Fibroblast of lung (primary cell): ENCODE data around the gene FAM161B. TPM values are rescaled to one million over a fixed set of nuclear protein-coding genes. Genes with fewer than 3 reads are reported as not detected.

ENCODE experiments used
- DNase-seq, 2 donors: peaks; one replicate each; pipeline versions ENCODE4 v3.0.0 to v3.0.0-alpha.2; 2010; ENCODE audit warnings: low read depth in 2 of 2
- H2AFZ ChIP-seq: 2 replicates; pipeline ENCODE4 v1.5.1; 2012; ENCODE audit warnings: low read length, control low read depth, inconsistent platforms
- H3K27ac ChIP-seq: 2 replicates; pipeline ENCODE4 v1.5.1; 2011; ENCODE audit warnings: low read length, control low read depth; ENCODE audit not compliant: insufficient read depth
- H3K27me3 ChIP-seq: 2 replicates; pipeline ENCODE4 v1.5.1; 2011; ENCODE audit warnings: mild to moderate bottlenecking, low read length; ENCODE audit not compliant: control insufficient read depth, insufficient read depth
- H3K36me3 ChIP-seq: 2 replicates; pipeline ENCODE4 v1.5.1; 2011; ENCODE audit warnings: low read length; ENCODE audit not compliant: control insufficient read depth, insufficient read depth
- H3K4me1 ChIP-seq: 2 replicates; pipeline ENCODE4 v1.5.1; 2011; ENCODE audit warnings: low read length; ENCODE audit not compliant: control insufficient read depth, insufficient read depth; ENCODE audit errors: extremely low read depth
- H3K4me2 ChIP-seq: 2 replicates; pipeline ENCODE4 v1.5.1; 2011; ENCODE audit warnings: low read length, control low read depth; ENCODE audit not compliant: insufficient read depth; ENCODE audit errors: extremely low read depth
- H3K4me3 ChIP-seq, 4 experiments: fragments of 200-600 bp in 1 of 4; sonication (generic) in 1 of 4; replicated peaks in 1 of 4; 2 replicates each; pipeline ENCODE4 v1.5.1; 2011 to 2016; ENCODE audit warnings: low read length in 4 of 4, low read depth in 3 of 4, mild to moderate bottlenecking in 3 of 4, control low read depth in 2 of 4, inconsistent platforms in 1 of 4, mixed read lengths in 1 of 4; ENCODE audit not compliant: insufficient read depth in 1 of 4; ENCODE audit errors: control extremely low read depth in 1 of 4
- H3K79me2 ChIP-seq: 2 replicates; pipeline ENCODE4 v1.5.1; 2012; ENCODE audit warnings: mild to moderate bottlenecking, low read length, inconsistent platforms; ENCODE audit not compliant: control insufficient read depth, insufficient read depth
- H3K9ac ChIP-seq: 2 replicates; pipeline ENCODE4 v1.5.1; 2011; ENCODE audit warnings: mild to moderate bottlenecking, low read length, control low read depth; ENCODE audit not compliant: insufficient read depth
- H3K9me3 ChIP-seq: 2 replicates; pipeline ENCODE4 v1.5.1; 2012; ENCODE audit warnings: low read depth, low read length; ENCODE audit not compliant: control insufficient read depth, insufficient read depth
- H4K20me1 ChIP-seq: 2 replicates; pipeline ENCODE4 v1.5.1; 2011; ENCODE audit warnings: low read length; ENCODE audit not compliant: control insufficient read depth, insufficient read depth; ENCODE audit errors: extremely low read depth
- EZH2 ChIP-seq: IDR thresholded peaks from 2 replicates; pipeline ENCODE4 v1.5.1; 2012; ENCODE audit warnings: low read length, control low read depth, mild to moderate bottlenecking; ENCODE audit errors: missing control alignments
- polyA plus RNA-seq, 2 donors: library from polyadenylated mRNA; depleted of rRNA in 1 of 2; stranded (reverse) in 1 of 2; unstranded in 1 of 2; fragments of >200 nt; gene quantifications; 2 replicates each; pipeline ENCODE4 v1.2.1, GENCODE V29; 2011 to 2012; ENCODE audit warnings: missing spikeins in 1 of 2
- total RNA-seq: library from RNA; depleted of rRNA; stranded (reverse); fragments of >200 nt; gene quantifications from 2 replicates; pipeline ENCODE4 v1.2.1, GENCODE V29; 2014
- TF ChIP-seq, protein P1 (sequence below), 2 donors: IDR thresholded peaks in 1 of 2; conservative IDR thresholded peaks in 1 of 2; 1 replicate in 1 of 2; 2 replicates in 1 of 2; pipeline ENCODE4 v1.5.1; 2011 to 2012; ENCODE audit warnings: low read length in 2 of 2, control low read depth in 1 of 2, inconsistent platforms in 1 of 2, low read depth in 1 of 2, mild to moderate bottlenecking in 1 of 2

FAM161B gene
- total and polyA plus RNA-seq, 2 donors (not counting 1 experiment from before 2014, with no cell fraction given) = 3.7 to 5.3 TPM

DNA sequence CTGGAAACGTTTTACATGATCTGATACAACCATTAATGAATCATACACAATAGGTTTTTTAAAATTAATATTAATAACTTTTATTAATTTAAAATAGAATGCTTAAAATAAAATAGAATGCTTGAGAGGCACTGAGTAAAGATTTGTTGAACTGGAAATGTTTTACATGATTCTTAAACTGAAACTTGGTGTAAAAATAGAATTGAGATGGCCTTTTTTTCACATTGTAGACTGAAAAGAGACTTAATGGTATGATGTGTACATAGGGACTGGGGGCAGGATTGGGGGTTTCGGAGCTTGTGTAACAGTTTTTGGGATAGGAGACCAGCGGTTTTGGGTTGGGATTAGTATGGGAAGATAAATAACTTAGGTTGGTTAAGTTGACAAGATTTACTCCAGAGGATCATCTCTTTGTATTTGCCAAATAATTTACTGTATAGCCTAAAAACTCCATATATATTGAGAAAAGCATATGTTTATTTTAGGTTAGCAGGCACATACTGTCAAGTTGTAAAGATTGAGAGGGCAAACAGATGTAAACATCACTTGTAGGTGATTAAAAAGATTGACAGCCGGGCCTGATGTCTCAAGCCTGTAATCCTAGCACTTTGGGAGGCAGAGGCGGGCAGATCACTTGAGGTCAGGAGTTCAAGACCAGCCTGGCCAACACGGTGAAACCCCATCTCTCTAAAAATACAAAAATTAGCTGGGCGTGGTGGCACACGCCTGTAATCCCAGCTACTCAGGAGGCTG is 65.3 kb downstream of the FAM161B start:
- H3K27ac ChIP-seq = no peak overlapping the region
- DNase-seq = no peak
- no peak overlapping the region for H2AFZ ChIP-seq
- peaks cover 5% of the 10 kb centered on the region for H3K4me1 ChIP-seq
- H3K9me3 ChIP-seq = no peaks in the 10 kb centered on the region
- H3K27me3 ChIP-seq = no peaks in the 10 kb centered on the region
- no peak overlapping the region for H3K4me2 ChIP-seq
- no peak overlapping the region for H3K4me3 ChIP-seq
- no peak overlapping the region for H3K9ac ChIP-seq
- H4K20me1 ChIP-seq = no peaks in the 10 kb centered on the region
- peaks cover 38% of the 10 kb centered on the region for H3K79me2 ChIP-seq
- TF ChIP-seq, protein P1, sequence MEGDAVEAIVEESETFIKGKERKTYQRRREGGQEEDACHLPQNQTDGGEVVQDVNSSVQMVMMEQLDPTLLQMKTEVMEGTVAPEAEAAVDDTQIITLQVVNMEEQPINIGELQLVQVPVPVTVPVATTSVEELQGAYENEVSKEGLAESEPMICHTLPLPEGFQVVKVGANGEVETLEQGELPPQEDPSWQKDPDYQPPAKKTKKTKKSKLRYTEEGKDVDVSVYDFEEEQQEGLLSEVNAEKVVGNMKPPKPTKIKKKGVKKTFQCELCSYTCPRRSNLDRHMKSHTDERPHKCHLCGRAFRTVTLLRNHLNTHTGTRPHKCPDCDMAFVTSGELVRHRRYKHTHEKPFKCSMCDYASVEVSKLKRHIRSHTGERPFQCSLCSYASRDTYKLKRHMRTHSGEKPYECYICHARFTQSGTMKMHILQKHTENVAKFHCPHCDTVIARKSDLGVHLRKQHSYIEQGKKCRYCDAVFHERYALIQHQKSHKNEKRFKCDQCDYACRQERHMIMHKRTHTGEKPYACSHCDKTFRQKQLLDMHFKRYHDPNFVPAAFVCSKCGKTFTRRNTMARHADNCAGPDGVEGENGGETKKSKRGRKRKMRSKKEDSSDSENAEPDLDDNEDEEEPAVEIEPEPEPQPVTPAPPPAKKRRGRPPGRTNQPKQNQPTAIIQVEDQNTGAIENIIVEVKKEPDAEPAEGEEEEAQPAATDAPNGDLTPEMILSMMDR (conservative IDR thresholded peaks at IDR 0.05 in 1 of 2, IDR thresholded peaks at IDR 0.05 in 1 of 2; ENCODE audit: low read depth in 1 of 2, low read length in 2 of 2) = no peak
- no peak for TF ChIP-seq EZH2
- H3K36me3 ChIP-seq = no peaks in the 10 kb centered on the region

Other genes with a start within 250 kb of the FAM161B start
- 11.6 and 19.5 TPM in 2 replicates for gene PNMA1, start 235.7 kb downstream of the FAM161B start, total RNA-seq
- 44.5 and 46.8 TPM in 2 replicates for gene PNMA1, start 235.7 kb downstream of the FAM161B start, polyA plus RNA-seq
- gene PTGR2, start 98.3 kb downstream of the FAM161B start, total RNA-seq = 7.2 and 7.9 TPM in 2 replicates
- gene PTGR2, start 98.3 kb downstream of the FAM161B start, polyA plus RNA-seq = 5.6 and 5.7 TPM in 2 replicates
- 71.4 and 80.4 TPM in 2 replicates for gene ZNF410, start 63.2 kb downstream of the FAM161B start, total RNA-seq
- gene ZNF410, start 63.2 kb downstream of the FAM161B start, polyA plus RNA-seq = 45.7 and 46.5 TPM in 2 replicates
- gene COQ6, start 208 bp upstream of the FAM161B start, total RNA-seq = 13.4 and 18.0 TPM in 2 replicates
- gene COQ6, start 208 bp upstream of the FAM161B start, polyA plus RNA-seq = 20.8 and 23.2 TPM in 2 replicates
- 6.7 and 9.6 TPM in 2 replicates for gene ENTPD5, start 69.2 kb upstream of the FAM161B start, total RNA-seq
- gene ENTPD5, start 69.2 kb upstream of the FAM161B start, polyA plus RNA-seq = 11.5 and 13.7 TPM in 2 replicates
- gene BBOF1, start 69.3 kb upstream of the FAM161B start, total RNA-seq = 3.8 and 4.4 TPM in 2 replicates
- gene BBOF1, start 69.3 kb upstream of the FAM161B start, polyA plus RNA-seq = 3.0 and 7.8 TPM in 2 replicates
- gene ALDH6A1, start 134.4 kb upstream of the FAM161B start, total RNA-seq = 19.5 and 38.6 TPM in 2 replicates
- gene ALDH6A1, start 134.4 kb upstream of the FAM161B start, polyA plus RNA-seq = 16.2 and 21.7 TPM in 2 replicates
- gene LIN52, start 134.9 kb upstream of the FAM161B start, total RNA-seq = 8.2 and 11.9 TPM in 2 replicates
- 7.5 and 9.5 TPM in 2 replicates for gene LIN52, start 134.9 kb upstream of the FAM161B start, polyA plus RNA-seq